ENCODE data around the gene AHNAK2.
A peak's percentile ranks its signal among the peaks of the same experiment; 100 is the strongest.

The AHNAK2 gene

GRCh38 chr14:104986487-104987164 lies 8.5 kb upstream of the AHNAK2 start:
- no peak for DNase-seq (ENCODE audit: low read depth in 2 of 3, low spot score in 1 of 3)

DNA sequence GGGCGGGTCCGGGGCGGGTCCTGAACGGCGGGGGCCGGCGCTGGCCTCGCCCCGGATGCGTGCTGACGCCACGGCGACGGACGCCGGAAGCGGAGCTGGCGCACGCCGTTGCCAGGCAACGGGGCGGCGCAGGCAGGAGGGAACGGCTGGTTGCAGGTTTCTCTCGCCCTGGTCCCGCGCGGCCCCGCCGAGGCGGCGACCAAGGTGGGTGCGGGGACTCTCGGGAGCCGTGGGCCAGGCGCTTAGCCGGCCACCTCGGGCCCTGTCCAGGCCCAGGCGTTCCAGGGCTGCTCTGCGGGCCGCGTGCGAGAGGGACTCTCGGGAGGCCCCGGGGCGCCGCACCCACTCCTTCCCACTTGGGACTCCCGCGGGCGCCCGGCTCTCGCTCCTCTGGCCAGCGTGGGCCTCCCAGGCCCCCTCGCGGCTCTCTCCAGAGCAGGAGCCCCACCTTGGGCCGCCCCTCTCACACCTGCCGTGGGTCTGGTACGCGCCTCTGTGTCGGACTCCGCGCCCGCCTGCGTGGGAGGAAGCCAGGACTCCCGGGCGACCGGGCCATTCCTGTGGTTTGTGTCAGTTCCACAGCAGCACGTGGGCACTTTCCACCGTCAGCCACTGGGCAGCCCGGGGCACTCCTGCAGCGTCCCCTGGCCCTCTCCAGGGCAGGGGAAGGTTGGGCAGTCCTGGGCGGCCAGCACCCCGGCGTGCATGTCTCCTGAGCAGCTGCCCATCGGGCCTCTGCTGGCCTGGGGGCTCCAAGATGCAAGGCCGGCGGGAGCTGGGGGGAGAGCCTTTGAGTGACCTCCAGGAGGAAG lies 7.7 kb upstream of the AHNAK2 start, which contains the start of gene CLBA1:
Gene CLBA1, plus strand, starts transcription at position 114 of the 812 bp plus-strand sequence. Its CDS starts 644 bp downstream, at position 758.
- DNase-seq (ENCODE audit: low read depth in 2 of 3, low spot score in 1 of 3): peak; percentile 73 to 83 (median 75)

DNA sequence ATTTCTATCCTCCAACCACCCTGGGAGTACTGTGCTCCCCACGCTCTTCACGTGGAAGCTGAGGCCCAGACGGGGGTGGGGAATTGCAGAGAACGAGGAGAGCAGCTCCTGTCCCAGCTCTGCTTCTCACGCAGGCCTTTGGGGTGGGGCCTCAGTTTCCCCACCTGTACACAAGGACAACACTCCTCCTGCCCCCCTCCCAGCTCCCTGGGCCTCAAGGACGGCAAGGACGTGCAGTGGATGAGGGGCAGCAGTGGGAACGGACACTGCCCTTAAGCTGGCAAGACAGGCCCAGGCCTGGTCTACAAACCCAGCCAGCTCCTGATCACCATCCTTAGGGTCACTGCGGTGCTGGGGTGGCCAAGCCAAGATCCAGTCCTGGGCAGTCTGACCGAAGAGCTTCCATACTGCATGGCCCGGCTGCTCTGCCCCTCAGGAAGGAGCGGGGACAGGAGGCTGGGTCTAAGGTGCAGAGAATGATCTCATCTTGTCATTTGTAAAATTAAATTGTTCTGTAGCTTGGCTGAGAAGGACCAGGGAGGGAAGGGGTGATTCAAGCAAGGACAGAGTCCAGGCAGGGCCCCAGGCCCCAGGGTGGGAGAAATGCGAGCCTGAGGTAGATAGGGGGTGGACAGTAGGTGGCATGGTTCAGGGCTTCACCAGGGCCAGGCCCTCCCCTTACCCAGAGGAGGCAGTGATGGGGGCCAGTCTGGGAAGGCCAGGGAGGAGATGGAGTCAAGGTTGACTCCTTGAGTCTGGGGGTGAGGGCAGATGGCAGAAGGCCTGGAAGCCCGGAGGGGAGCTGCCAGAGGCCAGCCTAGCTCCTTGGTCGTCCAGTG lies 6.1 kb upstream of the AHNAK2 start:
- no peak for DNase-seq (ENCODE audit: low read depth in 2 of 3, low spot score in 1 of 3)

- no peak for DNase-seq (ENCODE audit: low read depth in 2 of 3, low spot score in 1 of 3)
These were observed 5.1 kb upstream of the AHNAK2 start for GRCh38 chr14:104983231-104983721.

DNA sequence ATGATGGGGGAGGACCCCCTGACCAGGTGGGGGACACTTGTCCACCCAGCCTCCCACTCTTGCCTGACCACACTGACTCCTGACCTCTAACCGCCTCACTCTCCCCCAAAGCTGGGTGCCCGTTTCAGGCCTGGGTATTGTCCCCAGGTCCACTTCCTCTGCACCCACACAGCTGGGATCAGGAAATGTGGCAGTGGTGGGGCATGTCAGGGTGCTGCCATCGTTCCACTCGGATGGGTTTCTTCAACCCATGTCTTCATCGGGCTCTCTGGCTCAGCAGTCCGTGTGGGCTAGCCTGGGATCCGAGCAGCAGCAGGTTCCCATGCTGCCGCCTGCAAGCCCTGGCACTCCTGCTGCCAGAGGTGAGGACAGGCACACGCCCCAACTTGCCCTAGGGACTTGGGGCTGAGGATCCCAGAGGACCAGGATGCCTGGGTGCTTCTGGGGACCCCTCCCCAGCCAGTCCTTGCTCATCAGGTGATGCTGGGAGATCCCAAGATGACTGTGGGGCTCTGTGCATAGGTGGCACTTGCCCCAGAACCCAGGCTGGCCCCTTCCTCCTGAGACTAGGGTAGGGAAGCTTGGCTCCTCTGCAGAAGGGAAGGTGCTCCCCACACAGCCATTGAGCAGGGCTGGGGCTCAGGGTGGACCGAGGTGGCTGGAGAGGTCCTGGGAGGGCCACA lies 4.5 kb upstream of the AHNAK2 start:
- DNase-seq (ENCODE audit: low read depth in 2 of 3, low spot score in 1 of 3): no peak

GRCh38 chr14:104981699-104982541 lies 3.7 kb upstream of the AHNAK2 start:
- no peak for DNase-seq (ENCODE audit: low read depth in 2 of 3, low spot score in 1 of 3)

- DNase-seq (ENCODE audit: low read depth in 2 of 3, low spot score in 1 of 3): no peak
These were observed 2.7 kb upstream of the AHNAK2 start for GRCh38 chr14:104980611-104981531.

- no peak for DNase-seq (ENCODE audit: low read depth in 2 of 3, low spot score in 1 of 3)
These were observed 1.8 kb upstream of the AHNAK2 start for GRCh38 chr14:104979758-104980610.

DNA sequence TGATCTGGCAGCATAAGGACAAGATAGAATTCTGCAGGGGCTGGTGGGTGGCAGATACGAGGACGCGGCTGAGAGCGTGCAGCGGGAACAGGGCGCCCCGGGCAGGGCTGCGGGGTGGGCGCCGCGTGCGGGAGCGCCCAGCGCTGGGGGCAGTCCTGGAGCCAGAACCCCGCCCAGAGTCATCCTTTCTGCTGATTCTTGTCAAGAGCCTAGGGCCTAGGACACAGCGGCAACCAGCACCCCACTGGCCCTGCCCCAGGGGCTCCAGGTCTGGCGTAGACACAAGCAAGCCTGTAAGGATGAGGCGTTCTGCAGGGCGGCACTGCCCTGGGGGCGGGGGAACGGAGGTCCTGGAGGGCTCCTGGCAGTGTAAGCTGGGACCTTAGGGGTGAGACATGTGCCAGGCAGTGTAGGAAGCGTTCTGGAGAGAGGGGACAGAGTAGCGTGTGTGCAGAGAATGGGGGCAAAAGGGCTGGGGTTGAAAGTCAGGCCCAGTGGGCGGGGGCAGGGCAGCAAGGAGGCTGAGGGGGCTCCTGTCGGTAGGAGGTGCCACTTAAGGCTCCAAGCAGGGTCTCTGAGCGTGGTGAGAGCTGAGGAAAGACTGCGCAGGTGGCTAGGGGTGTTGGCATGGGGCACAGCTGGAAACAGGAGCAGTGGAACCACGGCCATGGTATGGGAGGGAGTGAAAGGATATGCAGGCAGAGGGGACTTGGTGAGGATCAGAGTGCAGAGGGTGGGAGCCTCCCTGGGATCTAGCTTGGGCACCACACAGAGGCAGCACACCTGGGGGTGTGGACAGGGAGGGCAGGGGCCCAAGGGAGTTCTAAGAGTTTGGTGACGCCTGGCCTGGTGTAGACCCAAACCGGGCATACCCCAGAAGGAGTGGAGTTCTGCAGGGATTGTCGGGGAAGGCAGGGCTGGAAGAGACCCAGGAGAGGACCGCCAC lies 845 bp upstream of the AHNAK2 start:
- DNase-seq (ENCODE audit: low read depth in 2 of 3, low spot score in 1 of 3): no peak

DNA sequence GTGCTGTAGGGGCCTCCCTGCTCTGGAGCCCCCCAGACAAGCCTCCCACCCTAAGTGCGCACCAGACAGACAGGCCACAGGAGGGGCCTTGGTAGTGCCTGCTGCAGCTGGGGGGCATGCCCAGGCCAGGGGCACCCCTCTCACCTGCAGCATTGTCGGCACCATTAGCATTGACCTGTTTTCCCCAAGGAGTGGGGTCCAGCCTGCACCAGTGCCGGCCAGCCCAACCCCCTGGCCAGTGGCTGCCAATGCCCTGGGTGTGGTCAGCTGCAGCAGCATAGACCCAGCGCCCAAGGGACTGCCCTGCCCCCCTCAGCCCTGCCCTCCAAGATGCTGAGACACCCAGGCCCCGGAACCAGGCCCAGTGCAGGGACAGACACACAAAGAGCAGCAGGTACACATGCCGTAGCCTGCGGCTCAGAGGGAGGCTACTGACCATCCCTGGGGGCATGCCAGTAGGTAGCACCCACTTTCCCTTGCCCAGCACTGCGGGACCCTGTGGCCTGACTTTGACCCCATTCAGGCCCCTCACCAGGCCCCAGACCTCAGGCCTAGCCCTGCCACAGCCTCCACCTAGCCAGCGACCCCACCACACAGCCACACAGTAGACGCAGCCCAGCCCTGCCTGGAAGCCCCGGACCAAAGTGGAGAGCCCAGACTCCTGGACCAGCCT lies 1.0 kb downstream of the AHNAK2 start:
- no peak for DNase-seq (ENCODE audit: low read depth in 2 of 3, low spot score in 1 of 3)

GRCh38 chr14:104976198-104977007 lies 1.8 kb downstream of the AHNAK2 start:
- DNase-seq (ENCODE audit: low read depth in 2 of 3, low spot score in 1 of 3): peak; percentile 74 to 88 (median 75)

GRCh38 chr14:104975481-104976197 lies 2.5 kb downstream of the AHNAK2 start:
- DNase-seq (ENCODE audit: low read depth in 2 of 3, low spot score in 1 of 3): no peak

DNA sequence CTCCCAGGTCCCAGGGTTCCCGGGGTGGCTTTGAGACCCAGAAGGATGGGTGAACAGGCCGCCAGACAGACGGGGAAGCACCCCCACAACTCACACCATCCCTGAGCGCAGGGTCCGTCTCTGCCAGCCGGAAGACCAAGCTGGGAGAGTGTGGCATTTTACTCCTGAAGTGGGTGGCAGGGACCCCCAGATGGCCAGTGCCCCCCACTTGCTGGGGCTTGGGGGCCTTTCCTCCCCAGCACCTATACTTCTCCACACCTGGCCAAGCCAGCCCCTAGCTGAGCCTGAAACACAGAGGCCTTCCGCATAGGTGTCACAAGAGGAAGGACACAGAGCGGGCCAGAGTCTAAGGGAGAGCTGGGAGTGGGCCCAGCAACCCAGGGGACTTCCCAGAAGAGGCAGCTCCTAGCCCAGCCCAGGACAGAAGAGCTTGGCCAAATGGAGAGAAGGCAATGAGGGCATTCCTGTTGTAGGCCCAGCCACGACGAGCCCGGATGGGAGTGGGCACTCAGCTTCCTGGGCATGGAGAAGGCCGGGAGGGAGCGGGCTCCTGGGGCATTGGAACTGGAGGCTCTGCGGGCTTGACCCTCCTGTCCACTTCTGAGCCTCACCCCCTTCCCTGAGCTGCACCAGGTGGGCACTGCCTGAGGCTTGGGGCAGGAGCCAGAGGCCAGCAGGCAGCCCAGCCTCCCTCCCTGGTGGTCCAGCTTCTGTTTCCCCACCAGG lies 3.3 kb downstream of the AHNAK2 start:
- no peak for DNase-seq (ENCODE audit: low read depth in 2 of 3, low spot score in 1 of 3)

DNA sequence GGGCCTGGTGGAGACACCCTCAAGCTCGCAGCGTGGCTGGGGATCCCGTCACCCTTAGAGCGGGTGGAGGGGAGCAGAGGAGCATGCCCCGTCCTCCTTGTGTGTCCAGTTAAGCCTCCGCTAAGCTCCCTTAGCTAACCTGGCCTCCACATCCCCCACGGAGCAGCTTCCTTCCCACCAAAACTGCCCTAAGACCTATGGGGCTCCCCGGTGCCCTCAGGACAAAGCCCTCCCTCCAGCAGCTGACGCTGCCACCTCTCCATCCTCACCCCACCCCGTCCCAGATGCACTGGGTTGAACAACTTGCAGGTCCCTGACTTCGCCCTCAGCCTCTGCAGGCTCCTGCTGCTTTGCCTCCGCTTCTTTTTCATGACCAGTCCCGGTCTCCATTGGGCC lies 4.0 kb downstream of the AHNAK2 start:
- no peak for DNase-seq (ENCODE audit: low read depth in 2 of 3, low spot score in 1 of 3)
